Pancreas (tissue), 10 donors: ENCODE measurements around the gene CHD1. TPM values are rescaled to one million over a fixed set of nuclear protein-coding genes. Genes with fewer than 3 reads are reported as not detected.
A peak's percentile ranks its signal among the peaks of the same experiment; 100 is the strongest.

Source experiments
- ATAC-seq, 4 donors: fragments of 200-7000 bp; cut with Tn5 transposase; one replicate each; pipeline versions ENCODE4 v1.8.0 to v1.9.1; 2020; ENCODE audit warnings: mild to moderate bottlenecking in 4 of 4, moderate library complexity in 4 of 4
- DNase-seq, 6 donors: peaks; one replicate each; pipeline ENCODE4 v3.0.0-alpha.2; 2020
- FAIRE-seq: peaks from 2 replicates; lab custom pipeline; 2012; peaks lifted over from hg19 to GRCh38; lab: Jason Lieb, UNC
- H3K27ac ChIP-seq, 4 donors: fragments of 200-600 bp; sonication (generic); 1 replicate in 3 of 4; 2 replicates in 1 of 4; pipeline versions ENCODE4 v1.5.0 to v1.8.0; 2020
- H3K27me3 ChIP-seq, 4 donors: fragments of 200-600 bp; one replicate each; pipeline ENCODE4 v1.8.0; 2021
- H3K36me3 ChIP-seq, 3 donors: fragments of 200-600 bp; sonication (generic) in 1 of 3; one replicate each; pipeline versions ENCODE4 v1.5.0 to v1.8.0; 2020 to 2021
- H3K4me1 ChIP-seq, 3 donors: fragments of 200-600 bp; one replicate each; pipeline ENCODE4 v1.8.0; 2021
- H3K4me3 ChIP-seq, 4 donors: fragments of 200-600 bp; sonication (generic) in 2 of 4; one replicate each; pipeline versions ENCODE4 v1.5.0 to v1.8.0; 2020 to 2021
- H3K9me3 ChIP-seq, 4 donors: fragments of 200-600 bp; one replicate each; pipeline ENCODE4 v1.8.0; 2021
- CTCF ChIP-seq, 4 donors: fragments of 200-600 bp; sonication (generic) in 3 of 4; IDR thresholded peaks; one replicate each; pipeline versions ENCODE4 v1.5.0 to v1.8.0; 2021; ENCODE audit warnings: antibody characterized with exemption in 4 of 4
- WGBS, 2 donors: extraction: QIAGEN DNeasy Blood & Tissue Kit; methylation state at CpG; one replicate each; pipeline ENCODE4 v1.1.7; 2013; 5-methylcytosine and 5-hydroxymethylcytosine counted together
- intact Hi-C, 3 donors: fragments of 100-400 bp; cut with DNase I; formaldehyde crosslinking; loops; one replicate each; pipeline versions ENCODE4 v1.11.1 to v1.14.2; 2022
- polyA plus RNA-seq, 2 donors: library from polyadenylated mRNA; stranded (reverse); fragments of 200-250 nt; gene quantifications; one replicate each; pipeline ENCODE4 v1.2.3, GENCODE V29; 2013
- total RNA-seq, 6 donors: library from RNA; stranded (reverse); fragmentation: NEBNext Ultra II Directional in 4 of 6; extraction: Animal tissue kit (Norgen Biotek cat#: 25700) in 4 of 6; gene quantifications; one replicate each; pipeline versions ENCODE4 v1.2.1 to v1.2.4, GENCODE V29; 2021 to 2023
- donor health status: healthy with polysubstance abuse.
- donor health status: DM: no; HTN: no; CAD: no; lungs with moderate emphysema.
- donor health status: DM: no; HTN: no; CAD: no.
- donor health status: control.
- donor health status: control.
- donor health status: Bipolar disorder and iron deficiency.
- donor health status: DM: yes; HTN: yes; CAD: no.
- donor health status: DM: no; HTN: no; CAD: no.
- donor health status: DM: no; HTN: no; CAD: no.
- donor health status: DM: yes; HTN: yes; CAD: no.

Gene CHD1
- total and polyA plus RNA-seq, 8 donors = 10.1 to 20.7 (median 12.4) TPM

GRCh38 chr5:98954392-98955028, 25.7 kb upstream of the CHD1 start:
- Histone ChIP-seq H3K27ac (no peak overlapping the region), H3K4me1 (no peaks in the 10 kb centered on the region), H3K4me3 (no peak overlapping the region), H3K36me3 (no peaks in the 10 kb centered on the region), H3K9me3 (no peaks in the 10 kb centered on the region), H3K27me3 (no peaks in the 10 kb centered on the region)
- TF ChIP-seq CTCF (IDR thresholded peaks at IDR 0.05) = no peak
- FAIRE-seq = no peak
- 68 to 78% methylated on average over 5 of the region's 5 CpGs for WGBS, 2 donors
- intact Hi-C loops = no loop called here
- no peak for ATAC-seq
- no peak for DNase-seq

GRCh38 chr5:98942847-98943246, 14.0 kb upstream of the CHD1 start:
- no peak for ATAC-seq
- no peak for TF ChIP-seq CTCF (IDR thresholded peaks at IDR 0.05)
- DNase-seq = no peak
- H3K9me3 ChIP-seq = no peaks in the 10 kb centered on the region
- intact Hi-C loops = no loop called here
- no peak overlapping the region for H3K4me3 ChIP-seq
- H3K27ac ChIP-seq = no peak overlapping the region
- no peaks in the 10 kb centered on the region for H3K27me3 ChIP-seq
- H3K4me1 ChIP-seq = peaks cover 0 to 4% (median 4%) of the 10 kb centered on the region in 3 donors
- H3K36me3 ChIP-seq = no peaks in the 10 kb centered on the region
- 95 to 97% methylated on average over 3 of the region's 3 CpGs for WGBS, 2 donors
- no peak for FAIRE-seq

GRCh38 chr5:98941131-98941883, 12.5 kb upstream of the CHD1 start:
- Histone ChIP-seq H3K4me1 (peaks cover 0 to 4% (median 4%) of the 10 kb centered on the region in 3 donors), H3K4me3 (no peak overlapping the region), H3K9me3 (no peaks in the 10 kb centered on the region), H3K27ac (no peak overlapping the region), H3K36me3 (no peaks in the 10 kb centered on the region), H3K27me3 (no peaks in the 10 kb centered on the region)
- WGBS, 2 donors = 72 to 73% methylated on average over 6 of the region's 6 CpGs
- TF ChIP-seq CTCF (IDR thresholded peaks at IDR 0.05) = no peak
- FAIRE-seq = no peak
- no peak for ATAC-seq
- DNase-seq = no peak
- intact Hi-C loops = no loop called here

GRCh38 chr5:98940581-98940980, 11.8 kb upstream of the CHD1 start:
- WGBS, 2 donors = 54 to 55% methylated on average over 2 of the region's 2 CpGs
- no peak for DNase-seq
- ATAC-seq = peak in 1 of 4 donors; percentile 32
- Histone ChIP-seq H3K9me3 (no peaks in the 10 kb centered on the region), H3K4me3 (no peak overlapping the region), H3K27ac (no peak overlapping the region), H3K4me1 (peaks cover 0 to 4% (median 4%) of the 10 kb centered on the region in 3 donors), H3K36me3 (no peaks in the 10 kb centered on the region), H3K27me3 (no peaks in the 10 kb centered on the region)
- intact Hi-C loops = no loop called here
- FAIRE-seq = no peak
- no peak for TF ChIP-seq CTCF (IDR thresholded peaks at IDR 0.05)

GRCh38 chr5:98938464-98938863, 9.7 kb upstream of the CHD1 start:
- intact Hi-C loops = loop anchor here in 1 of 3 donors (10.0 kb wide), 1 partner anchor 86 kb away; no protein-coding TSS in a partner anchor
- DNase-seq = no peak
- peak in 3 of 4 donors; percentile 42 to 68 (median 52) for ATAC-seq
- Histone ChIP-seq H3K9me3 (no peaks in the 10 kb centered on the region), H3K4me1 (peaks cover 0 to 4% (median 4%) of the 10 kb centered on the region in 3 donors), H3K27ac (no peak overlapping the region), H3K4me3 (no peak overlapping the region), H3K36me3 (no peaks in the 10 kb centered on the region), H3K27me3 (no peaks in the 10 kb centered on the region)
- WGBS, 2 donors = 17 to 27% methylated on average over 2 of the region's 2 CpGs
- no peak for TF ChIP-seq CTCF (IDR thresholded peaks at IDR 0.05)
- FAIRE-seq = no peak
